HepG2 (cell line): ENCODE measurements around the gene CADM1. TPM values are rescaled to one million over a fixed set of nuclear protein-coding genes. Genes with fewer than 3 reads are reported as not detected.

ENCODE experiments used
- ATAC-seq: fragments of 200-7000 bp; cut with Tn5 transposase; 3 replicates; pipeline ENCODE4 v1.9.1; 2020; ENCODE audit warnings: mild to moderate bottlenecking, moderate library complexity
- BruUV-seq: library from RNA; stranded (reverse); fragments of 400-500 nt; replicated peaks from 2 replicates; lab custom pipeline; 2021; lab: Mats Ljungman, UMichigan
- CTCF ChIA-PET: fragments of 300-600 bp; formaldehyde crosslinking; extraction: SDS; loops from one replicate; lab custom pipeline; 2021; ENCODE audit warnings: low total read pairs, inconsistent platforms, low intra/inter-chr PET ratio; lab: Yijun Ruan, JAX
- POLR2A ChIA-PET: fragments of 350-600 bp; sonication (Branson Sonifier 250); formaldehyde crosslinking; loops from one replicate; lab custom pipeline; 2020; ENCODE audit warnings: antibody characterized with exemption, inconsistent platforms; lab: Yijun Ruan, JAX
- DNase-seq: peaks from one replicate; pipeline ENCODE4 v3.0.0-alpha.2; 2015; ENCODE audit warnings: low spot score
- FAIRE-seq: peaks from 3 replicates; lab custom pipeline; 2011; peaks lifted over from hg19 to GRCh38; lab: Jason Lieb, UNC
- H2AFZ ChIP-seq: one replicate; pipeline ENCODE4 v1.6.1; 2011; ENCODE audit warnings: low read length, inconsistent platforms
- H3K27ac ChIP-seq: fragments of 300-600 bp; 3 replicates; pipeline ENCODE4 v1.8.0; 2011; ENCODE audit warnings: mixed run types, mild to moderate bottlenecking, mixed read lengths, low read length, inconsistent platforms; ENCODE audit not compliant: insufficient read depth; ENCODE audit errors: extremely low read length
- H3K27me3 ChIP-seq, 2 experiments: fragments of 200-600 bp in 1 of 2; 2 replicates in 1 of 2; 3 replicates in 1 of 2; pipeline versions ENCODE4 v1.6.0 to v1.8.0; 2011; ENCODE audit warnings: low read length in 2 of 2, mild to moderate bottlenecking in 2 of 2, moderate library complexity in 2 of 2, inconsistent platforms in 1 of 2; ENCODE audit not compliant: insufficient read depth in 2 of 2, control insufficient read depth in 1 of 2
- H3K36me3 ChIP-seq, 2 experiments: fragments of 200-600 bp in 1 of 2; replicated peaks in 1 of 2; 2 replicates in 1 of 2; 3 replicates in 1 of 2; pipeline versions ENCODE4 v1.5.1 to v1.8.0; 2011; ENCODE audit warnings: low read length in 2 of 2, inconsistent platforms in 1 of 2; ENCODE audit not compliant: insufficient read depth in 2 of 2, control insufficient read depth in 1 of 2
- H3K4me1 ChIP-seq: 2 replicates; pipeline ENCODE4 v1.5.1; 2012; ENCODE audit warnings: low read length, inconsistent platforms; ENCODE audit not compliant: insufficient read depth
- H3K4me2 ChIP-seq: 2 replicates; pipeline ENCODE4 v1.6.0; 2011; ENCODE audit warnings: low read depth, low read length, inconsistent platforms
- H3K4me3 ChIP-seq, 3 experiments: fragments of 200-600 bp in 1 of 3; sonication (generic), shearing (Covaris generic) in 1 of 3; replicated peaks in 1 of 3; 2 replicates each; pipeline ENCODE4 v1.5.1; 2011 to 2016; ENCODE audit warnings: low read length in 3 of 3, inconsistent platforms in 2 of 3, low read depth in 2 of 3, mild to moderate bottlenecking in 2 of 3, control low read depth in 1 of 3, mixed read lengths in 1 of 3; ENCODE audit not compliant: insufficient read depth in 1 of 3
- H3K79me2 ChIP-seq: one replicate; pipeline ENCODE4 v1.6.1; 2011; ENCODE audit warnings: low read length, inconsistent platforms; ENCODE audit not compliant: insufficient read depth
- H3K9ac ChIP-seq: 2 replicates; pipeline ENCODE4 v1.6.0; 2011; ENCODE audit warnings: mild to moderate bottlenecking, low read depth, low read length, inconsistent platforms; ENCODE audit not compliant: insufficient read depth
- H3K9me3 ChIP-seq: 2 replicates; pipeline ENCODE4 v1.5.1; 2012; ENCODE audit warnings: mild to moderate bottlenecking, low read length
- H4K20me1 ChIP-seq: 2 replicates; pipeline ENCODE4 v1.6.0; 2011; ENCODE audit warnings: inconsistent platforms, mild to moderate bottlenecking, low read length, moderate library complexity; ENCODE audit not compliant: insufficient read depth
- FOXO4 ChIP-seq: sonication (generic); formaldehyde crosslinking; conservative IDR thresholded peaks from 2 replicates; pipeline ENCODE4 v1.8.1; 2023; ENCODE audit warnings: missing genetic modification reagents
- HHEX ChIP-seq: IDR thresholded peaks from 2 replicates; pipeline ENCODE4 v1.6.1; 2016; ENCODE audit warnings: control low read depth
- KAT2B ChIP-seq: fragments of 150-350 bp; IDR thresholded peaks from 2 replicates; pipeline ENCODE4 v1.6.1; 2014; ENCODE audit warnings: low read depth, low read length, borderline replicate concordance
- MYC ChIP-seq: sonication (generic); formaldehyde crosslinking; IDR thresholded peaks from 2 replicates; pipeline ENCODE4 v1.9.0; 2021; ENCODE audit warnings: missing genetic modification reagents, borderline replicate concordance
- NPAS2 ChIP-seq: sonication (generic); formaldehyde crosslinking; IDR thresholded peaks from 2 replicates; pipeline ENCODE4 v1.8.0; 2022; ENCODE audit warnings: mild to moderate bottlenecking, missing genetic modification reagents, borderline replicate concordance
- PAWR ChIP-seq: sonication (generic); formaldehyde crosslinking; IDR thresholded peaks from 2 replicates; pipeline ENCODE4 v1.4.0; 2020; ENCODE audit warnings: missing genetic modification reagents, mild to moderate bottlenecking, borderline replicate concordance
- REL ChIP-seq: sonication (generic); formaldehyde crosslinking; conservative IDR thresholded peaks from 2 replicates; pipeline ENCODE4 v1.8.0; 2022; ENCODE audit warnings: mild to moderate bottlenecking, missing genetic modification reagents, moderate library complexity
- TFDP1 ChIP-seq: IDR thresholded peaks from 2 replicates; pipeline ENCODE4 v1.6.1; 2016; ENCODE audit warnings: missing compliant biosample characterization, missing genetic modification reagents, borderline replicate concordance
- ZKSCAN8 ChIP-seq: IDR thresholded peaks from 2 replicates; pipeline ENCODE4 v1.6.1; 2016; ENCODE audit warnings: borderline replicate concordance, missing genetic modification reagents, missing compliant biosample characterization
- ZMYM2 ChIP-seq: sonication (generic); formaldehyde crosslinking; IDR thresholded peaks from 2 replicates; pipeline ENCODE4 v1.8.0; 2022; ENCODE audit warnings: mild to moderate bottlenecking, missing genetic modification reagents
- ZNF251 ChIP-seq: sonication (generic); formaldehyde crosslinking; IDR thresholded peaks from 2 replicates; pipeline ENCODE4 v1.9.0; 2021; ENCODE audit warnings: mild to moderate bottlenecking, missing genetic modification reagents
- ZNF382 ChIP-seq: sonication (generic); formaldehyde crosslinking; IDR thresholded peaks from 2 replicates; pipeline ENCODE4 v1.5.0; 2020; ENCODE audit warnings: missing genetic modification reagents, mild to moderate bottlenecking, borderline replicate concordance
- ZNF547 ChIP-seq: sonication (generic); formaldehyde crosslinking; IDR thresholded peaks from 2 replicates; pipeline ENCODE4 v1.5.1; 2020; ENCODE audit warnings: mild to moderate bottlenecking, missing genetic modification reagents
- ZNF562 ChIP-seq: sonication (generic); formaldehyde crosslinking; IDR thresholded peaks from 2 replicates; pipeline ENCODE4 v1.8.0; 2022; ENCODE audit warnings: missing genetic modification reagents, borderline replicate concordance
- whole genome bisulfite sequencing: methylation state at CpG from one replicate; pipeline ENCODE4 v1.1.6; 2017; ENCODE audit warnings: low lambda C conversion rate; 5-methylcytosine and 5-hydroxymethylcytosine counted together
- in situ Hi-C: cut with HindIII; loops from 2 replicates; pipeline ENCODE4 v1.10.0; 2017; ENCODE audit warnings: low pct_unique_long_range_greater_than_20kb; ENCODE audit not compliant: extremely low pct_ligation_motif_present
- intact Hi-C: fragments of 100-400 bp; cut with micrococcal nuclease; formaldehyde crosslinking; loops from one replicate; pipeline ENCODE4 v1.10.0; 2022; ENCODE audit not compliant: unreplicated experiment
- polyA plus RNA-seq, 8 experiments: library from polyadenylated mRNA; depleted of rRNA in 3 of 8; stranded (reverse) in 7 of 8; unstranded in 1 of 8; fragments of >200 nt; fragmentation: Illumina TruSeq in 4 of 8; extraction: Trizol in 4 of 8; gene quantifications; 2 replicates each; pipeline versions ENCODE4 v1.2.1 to v1.2.3, GENCODE V29; 2011 to 2016; ENCODE audit warnings: low read depth in 4 of 8, missing spikeins in 1 of 8, mixed read lengths in 1 of 8; ENCODE audit not compliant: insufficient read depth in 1 of 8
- total RNA-seq, 5 experiments: library from RNA; depleted of rRNA; stranded (reverse); fragments of >200 nt; fragmentation: Illumina TruSeq; extraction: Trizol; gene quantifications; 2 replicates each; pipeline ENCODE4 v1.2.3, GENCODE V29; 2016; ENCODE audit warnings: low read depth in 1 of 5

The CADM1 gene
- total and polyA plus RNA-seq, 2 of the 13 experiments (the other 11 are each of a cell fraction or from before 2014, with no cell fraction given), result 71.3 to 122 TPM

GRCh38 chr11:115263799-115264656 lies 240.2 kb downstream of the CADM1 start:
- intact Hi-C loops (no loop called here), in situ Hi-C loops (no loop called here)
- no peaks in the 10 kb centered on the region for H3K79me2 ChIP-seq
- no peak overlapping the region for H3K27ac ChIP-seq
- H3K9me3 ChIP-seq, result no peaks in the 10 kb centered on the region
- H2AFZ ChIP-seq, result no peak overlapping the region
- 95% methylated on average over 5 of the region's 5 CpGs for WGBS
- no peaks in the 10 kb centered on the region for H3K27me3 ChIP-seq
- H3K4me3 ChIP-seq, result no peak overlapping the region
- TF ChIP-seq HHEX (no peak), ZKSCAN8 (CRISPR knock-in tag) (no peak), ZNF562 (no peak), REL (CRISPR knock-in tag) (no peak), ZNF251 (no peak), ZMYM2 (no peak), MYC (no peak), NPAS2 (no peak), FOXO4 (no peak), TFDP1 (CRISPR knock-in tag) (no peak), ZNF547 (no peak), KAT2B (no peak), ZNF382 (CRISPR knock-in tag) (no peak), PAWR (no peak)
- H3K4me2 ChIP-seq, result no peak overlapping the region
- ChIA-PET POLR2A (interaction anchor here (0.9 kb wide), 1 partner anchor 17 kb away, joined by 3 read pairs; no protein-coding TSS in a partner anchor), CTCF (no interaction called here)
- ATAC-seq (no peak), DNase-seq (no peak), FAIRE-seq (no peak)
- peaks cover 24% of the 10 kb centered on the region for H3K4me1 ChIP-seq
- no TSS peak for BruUV-seq
- H3K36me3 ChIP-seq, result peaks cover 0 to 7% of the 10 kb centered on the region in 2 experiments; a peak in 1 of 5 replicates
- no peaks in the 10 kb centered on the region; the same call in 1 of the 2 replicates for H4K20me1 ChIP-seq
- H3K9ac ChIP-seq, result no peak overlapping the region
